Body of pancreas (tissue), 4 donors: ENCODE results near the gene PSEN1. TPM values are rescaled to one million over a fixed set of nuclear protein-coding genes. Genes with fewer than 3 reads are reported as not detected.
"Not testable (repeated sequence)": the region's sequence is repeated elsewhere in the genome, so short reads cannot be mapped to it uniquely, and the experiment has no call there.

Experiments
- ATAC-seq: fragments of 150-250 bp; one replicate; pipeline ENCODE4 v1.9.1; 2016
- DNase-seq, 4 donors: peaks; one replicate each; pipeline ENCODE4 v3.0.0-alpha.2; 2019
- H3K27ac ChIP-seq, 4 donors: fragments of 200-600 bp; sonication (generic); 1 replicate in 3 of 4; 2 replicates in 1 of 4; pipeline versions ENCODE4 v1.5.1 to v1.6.1; 2016 to 2019; ENCODE audit warnings: mild to moderate bottlenecking in 1 of 4, mixed read lengths in 1 of 4, moderate library complexity in 1 of 4
- H3K27me3 ChIP-seq, 2 donors: fragments of 200-600 bp; sonication (generic); one replicate each; pipeline ENCODE4 v1.6.0; 2016; ENCODE audit warnings: mild to moderate bottlenecking in 1 of 2
- H3K36me3 ChIP-seq, 2 donors: fragments of 200-600 bp; sonication (generic); replicated peaks in 1 of 2; 2 replicates each; pipeline ENCODE4 v1.5.1; 2016; ENCODE audit warnings: low read depth in 2 of 2; ENCODE audit not compliant: insufficient read depth in 1 of 2
- H3K4me1 ChIP-seq: fragments of 200-600 bp; sonication (generic); one replicate; pipeline ENCODE4 v1.6.0; 2016
- H3K4me3 ChIP-seq, 2 donors: fragments of 200-600 bp; sonication (generic); 1 replicate in 1 of 2; 2 replicates in 1 of 2; pipeline ENCODE4 v1.5.1; 2016 to 2019
- H3K9me3 ChIP-seq, 3 donors: fragments of 200-600 bp; sonication (generic); 1 replicate in 2 of 3; 2 replicates in 1 of 3; pipeline ENCODE4 v1.5.1; 2016
- CTCF ChIP-seq, 7 experiments: fragments of 450-650 bp in 4 of 7; fragments of 200-600 bp in 3 of 7; sonication (generic) in 3 of 7; IDR thresholded peaks; one replicate each; pipeline ENCODE4 v1.5.1; 2016 to 2019; ENCODE audit warnings: antibody characterized with exemption in 7 of 7
- POLR2A ChIP-seq, 3 donors: fragments of 450-650 bp; IDR thresholded peaks; one replicate each; pipeline ENCODE4 v1.6.1; 2016; ENCODE audit warnings: antibody characterized with exemption in 3 of 3, mild to moderate bottlenecking in 2 of 3
- WGBS, 2 donors: methylation state at CpG; one replicate each; pipeline ENCODE4 v1.1.5; 2017; 5-methylcytosine and 5-hydroxymethylcytosine counted together
- intact Hi-C: fragments of 100-400 bp; cut with DNase I; formaldehyde crosslinking; loops from one replicate; pipeline ENCODE4 v1.15.1; 2023
- total RNA-seq, 2 donors: library from RNA; depleted of rRNA; stranded (reverse); fragments of >200 nt; gene quantifications; one replicate each; pipeline ENCODE4 v1.1.0, GENCODE V29; 2016

PSEN1 gene
- total RNA-seq, 2 donors from 2014 or later: 14.2 to 21.8 TPM

DNA sequence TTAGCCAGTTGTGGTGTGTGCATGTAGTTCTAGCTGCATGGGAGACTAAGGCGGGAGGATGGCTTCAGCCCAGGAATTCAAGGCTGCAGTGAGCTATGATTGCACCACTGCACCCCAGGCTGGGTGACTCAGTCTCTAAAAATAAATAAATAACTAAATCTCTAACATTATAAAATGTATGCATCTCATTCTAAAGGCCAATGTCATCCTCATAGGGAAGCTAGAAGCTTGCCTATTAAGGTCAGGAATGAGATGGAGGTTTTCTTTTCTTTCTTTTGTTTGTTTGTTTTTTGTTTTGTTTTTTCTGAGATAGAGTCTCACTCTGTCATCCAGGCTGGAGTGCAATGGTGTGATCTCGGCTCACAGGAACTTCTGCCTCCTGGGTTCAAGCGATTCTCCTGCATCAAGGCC, 52.2 kb downstream of the PSEN1 start:
- intact Hi-C loops: no loop called here
- TF ChIP-seq CTCF (IDR thresholded peaks at IDR 0.05) (no peak), POLR2A (IDR thresholded peaks at IDR 0.05) (no peak)
- no peak overlapping the region for H3K4me3 ChIP-seq
- 81 to 95% methylated on average over 3 of the region's 3 CpGs for WGBS, 2 donors
- peaks cover 0 to 5% of the 10 kb centered on the region in 2 donors for H3K36me3 ChIP-seq
- H3K4me1 ChIP-seq: no peaks in the 10 kb centered on the region
- H3K27me3 ChIP-seq: no peaks in the 10 kb centered on the region
- ATAC-seq (no peak), DNase-seq (no peak)
- no peaks in the 10 kb centered on the region for H3K9me3 ChIP-seq
- H3K27ac ChIP-seq: no peak overlapping the region

GRCh38 chr14:73189651-73190050, 53.3 kb downstream of the PSEN1 start:
- H3K4me1 ChIP-seq: no peaks in the 10 kb centered on the region
- DNase-seq: no peak
- no peak overlapping the region for H3K4me3 ChIP-seq
- intact Hi-C loops: no loop called here
- 85 to 90% methylated on average over 1 to 3 of the region's 3 CpGs for WGBS, 2 donors
- no peaks in the 10 kb centered on the region for H3K27me3 ChIP-seq
- TF ChIP-seq CTCF (IDR thresholded peaks at IDR 0.05) (no peak), POLR2A (IDR thresholded peaks at IDR 0.05) (no peak)
- no peak for ATAC-seq
- peaks cover 0 to 12% of the 10 kb centered on the region in 2 donors for H3K36me3 ChIP-seq
- no peak overlapping the region for H3K27ac ChIP-seq
- no peaks in the 10 kb centered on the region for H3K9me3 ChIP-seq

DNA sequence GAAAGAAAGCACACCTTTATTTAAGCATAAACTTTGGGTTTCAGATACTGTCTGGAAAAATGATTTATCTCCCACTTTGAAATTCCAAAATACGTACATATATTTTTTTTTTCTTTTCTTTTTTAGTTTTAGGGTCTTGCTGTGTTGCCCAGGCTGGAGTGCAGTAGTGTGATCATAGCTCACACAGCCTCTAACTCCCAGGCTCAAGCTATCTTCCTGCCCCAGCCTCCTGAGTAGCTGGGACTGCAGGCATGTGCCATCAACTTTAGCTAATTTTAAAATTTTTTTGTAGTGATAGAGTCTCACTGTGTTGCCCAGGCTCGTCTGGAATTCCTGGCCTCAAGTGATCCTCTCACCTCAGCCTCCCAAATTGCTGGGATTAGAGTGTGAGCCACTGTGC, 55.1 kb downstream of the PSEN1 start:
- DNase-seq (no peak), ATAC-seq (no peak)
- no peak for TF ChIP-seq POLR2A (IDR thresholded peaks at IDR 0.05)
- no peak for TF ChIP-seq CTCF (IDR thresholded peaks at IDR 0.05)
- intact Hi-C loops: no loop called here
- peaks cover 0 to 12% of the 10 kb centered on the region in 2 donors for H3K36me3 ChIP-seq
- 95 to 97% methylated on average over 2 of the region's 2 CpGs for WGBS, 2 donors
- H3K27ac ChIP-seq: no peak overlapping the region
- H3K9me3 ChIP-seq: no peaks in the 10 kb centered on the region
- no peak overlapping the region for H3K4me3 ChIP-seq
- no peaks in the 10 kb centered on the region for H3K27me3 ChIP-seq
- H3K4me1 ChIP-seq: no peaks in the 10 kb centered on the region

DNA sequence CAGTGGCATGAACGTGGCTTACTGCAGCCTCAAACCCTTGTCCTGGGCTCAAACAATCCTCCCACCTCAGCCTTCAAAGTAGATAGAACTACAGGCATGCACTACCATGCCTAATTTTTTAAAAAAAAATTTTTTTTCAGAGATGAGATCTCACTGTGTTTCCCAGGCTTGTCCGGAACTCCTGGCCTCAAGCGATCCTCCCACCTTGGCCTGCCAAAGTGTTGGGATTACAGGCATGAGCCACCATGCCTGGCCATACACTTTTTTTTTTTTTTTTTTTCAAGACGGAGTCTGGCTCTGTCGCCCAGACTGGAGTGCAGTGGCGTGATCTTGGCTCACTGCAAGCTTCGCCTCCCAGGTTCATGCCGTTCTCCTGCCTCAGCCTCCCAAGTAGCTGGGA, 58.0 kb downstream of the PSEN1 start:
- H3K27me3 ChIP-seq, H3K4me3 ChIP-seq, intact Hi-C loops, H3K4me1 ChIP-seq, H3K9me3 ChIP-seq, ATAC-seq, H3K27ac ChIP-seq, DNase-seq: not testable (repeated sequence)
- WGBS, 2 donors: 95 to 96% methylated on average over 8 of the region's 8 CpGs
- peaks cover 0 to 14% of the 10 kb centered on the region in 2 donors for H3K36me3 ChIP-seq

GRCh38 chr14:73198253-73198652, 61.9 kb downstream of the PSEN1 start:
- DNase-seq: no peak
- H3K27ac ChIP-seq: no peak overlapping the region
- H3K9me3 ChIP-seq: no peaks in the 10 kb centered on the region
- no peaks in the 10 kb centered on the region for H3K4me1 ChIP-seq
- H3K4me3 ChIP-seq: no peak overlapping the region
- no peaks in the 10 kb centered on the region for H3K27me3 ChIP-seq
- intact Hi-C loops: no loop called here
- 90 to 92% methylated on average over 2 of the region's 2 CpGs for WGBS, 2 donors
- TF ChIP-seq POLR2A (IDR thresholded peaks at IDR 0.05): no peak
- no peak for TF ChIP-seq CTCF (IDR thresholded peaks at IDR 0.05)
- no peak for ATAC-seq
- peaks cover 0 to 11% of the 10 kb centered on the region in 2 donors for H3K36me3 ChIP-seq
